Measurements from ENCODE around the gene PDGFD. TPM values are rescaled to one million over a fixed set of nuclear protein-coding genes. Genes with fewer than 3 reads are reported as not detected.

Gene PDGFD
- total RNA-seq, 1 donor from 2014 or later, result 0.45 TPM

- Mint-ChIP-seq H3K4me3 (ENCODE audit: unreplicated experiment) (no peak overlapping the region), H3K9me3 (ENCODE audit: low read depth) (peaks cover 8% of the 10 kb centered on the region), H3K27me3 (ENCODE audit: low read depth) (no peaks in the 10 kb centered on the region), H3K36me3 (ENCODE audit: low read depth) (no peaks in the 10 kb centered on the region), H3K4me1 (ENCODE audit: low read depth) (peaks cover 3% of the 10 kb centered on the region), H3K27ac (ENCODE audit: unreplicated experiment) (no peak overlapping the region)
- no peak for DNase-seq (ENCODE audit: low spot score)
- TF ChIP-seq CTCF (IDR thresholded peaks at IDR 0.05), result no peak
These were observed 268.8 kb downstream of the PDGFD start for GRCh38 chr11:103895106-103895505.

DNA sequence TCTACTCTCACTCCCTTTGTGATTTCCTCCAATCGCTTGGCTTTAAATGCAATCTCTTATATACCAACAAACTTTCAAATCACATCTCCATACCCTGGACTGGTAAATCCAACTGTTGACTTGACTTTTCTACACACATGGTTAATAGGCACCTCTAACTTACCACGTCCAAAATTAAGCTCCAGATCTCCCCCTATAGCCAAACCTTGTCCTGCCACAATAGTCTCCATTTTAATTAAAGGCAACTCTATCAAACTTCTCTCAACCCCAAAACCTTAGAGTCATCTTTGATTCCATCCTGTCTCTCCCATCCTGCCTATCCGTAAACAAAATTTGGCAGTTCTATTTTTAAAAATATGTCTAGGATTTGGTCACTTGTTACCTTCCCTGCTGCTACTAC lies 269.3 kb downstream of the PDGFD start:
- Mint-ChIP-seq H3K36me3 (ENCODE audit: low read depth) (no peaks in the 10 kb centered on the region), H3K27ac (ENCODE audit: unreplicated experiment) (no peak overlapping the region), H3K4me1 (ENCODE audit: low read depth) (peaks cover 3% of the 10 kb centered on the region), H3K4me3 (ENCODE audit: unreplicated experiment) (no peak overlapping the region), H3K27me3 (ENCODE audit: low read depth) (no peaks in the 10 kb centered on the region), H3K9me3 (ENCODE audit: low read depth) (peaks cover 12% of the 10 kb centered on the region)
- no peak for TF ChIP-seq CTCF (IDR thresholded peaks at IDR 0.05)
- no peak for DNase-seq (ENCODE audit: low spot score)

- DNase-seq (ENCODE audit: low spot score), result no peak
- H3K4me3 Mint-ChIP-seq (ENCODE audit: unreplicated experiment), result no peak overlapping the region
- no peaks in the 10 kb centered on the region for H3K36me3 Mint-ChIP-seq (ENCODE audit: low read depth)
- H3K4me1 Mint-ChIP-seq (ENCODE audit: low read depth), result peaks cover 3% of the 10 kb centered on the region
- peaks cover 14% of the 10 kb centered on the region for H3K9me3 Mint-ChIP-seq (ENCODE audit: low read depth)
- H3K27me3 Mint-ChIP-seq (ENCODE audit: low read depth), result no peaks in the 10 kb centered on the region
- no peak overlapping the region for H3K27ac Mint-ChIP-seq (ENCODE audit: unreplicated experiment)
- TF ChIP-seq CTCF (IDR thresholded peaks at IDR 0.05), result no peak
These were observed 269.9 kb downstream of the PDGFD start for GRCh38 chr11:103894034-103894433.

GRCh38 chr11:103893371-103893770 lies 270.6 kb downstream of the PDGFD start:
- Mint-ChIP-seq H3K27ac (ENCODE audit: unreplicated experiment) (no peak overlapping the region), H3K27me3 (ENCODE audit: low read depth) (no peaks in the 10 kb centered on the region), H3K9me3 (ENCODE audit: low read depth) (peaks cover 14% of the 10 kb centered on the region), H3K4me3 (ENCODE audit: unreplicated experiment) (no peak overlapping the region), H3K4me1 (ENCODE audit: low read depth) (peaks cover 3% of the 10 kb centered on the region), H3K36me3 (ENCODE audit: low read depth) (no peaks in the 10 kb centered on the region)
- TF ChIP-seq CTCF (IDR thresholded peaks at IDR 0.05), result no peak
- DNase-seq (ENCODE audit: low spot score), result no peak

DNA sequence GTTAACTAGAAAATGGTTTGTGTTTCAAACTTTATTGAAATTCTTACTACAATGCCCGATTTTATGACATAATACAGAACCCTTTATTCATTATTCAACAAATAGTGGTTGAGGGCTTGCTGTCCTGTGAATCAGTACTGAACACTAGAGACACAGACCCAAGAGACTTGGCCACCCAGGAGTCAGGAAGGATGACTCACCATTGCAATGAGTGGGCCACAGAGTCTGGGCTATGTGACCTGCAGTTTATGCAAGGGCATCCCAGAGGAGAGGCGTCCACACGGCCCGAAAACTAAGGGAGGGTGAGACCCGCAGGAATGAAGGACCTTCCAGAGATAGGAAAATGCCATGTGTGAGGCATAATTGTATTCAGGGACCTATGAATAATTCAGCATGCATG lies 271.3 kb downstream of the PDGFD start:
- TF ChIP-seq CTCF (IDR thresholded peaks at IDR 0.05), result no peak
- no peak overlapping the region for H3K4me3 Mint-ChIP-seq (ENCODE audit: unreplicated experiment)
- no peaks in the 10 kb centered on the region for H3K27me3 Mint-ChIP-seq (ENCODE audit: low read depth)
- H3K27ac Mint-ChIP-seq (ENCODE audit: unreplicated experiment), result no peak overlapping the region
- H3K9me3 Mint-ChIP-seq (ENCODE audit: low read depth), result peaks cover 14% of the 10 kb centered on the region
- DNase-seq (ENCODE audit: low spot score), result no peak
- peaks cover 3% of the 10 kb centered on the region for H3K4me1 Mint-ChIP-seq (ENCODE audit: low read depth)
- no peaks in the 10 kb centered on the region for H3K36me3 Mint-ChIP-seq (ENCODE audit: low read depth)
